HL-60/S4 treated with phorbol 12-myristate 13-acetate at 8.2 ng/mL for 4 days and 3 days (cell line): Measurements from ENCODE around the gene SSX2IP.
"Not testable (repeated sequence)": the region's sequence is repeated elsewhere in the genome, so short reads cannot be mapped to it uniquely, and the experiment has no call there.

ENCODE experiments used
- in situ Hi-C: fragments of 300-500 bp; cut with MboI; formaldehyde crosslinking; loops from 2 replicates; pipeline ENCODE4 v1.15.0; 2022; ENCODE audit warnings: low sequenced_read_pairs

SSX2IP gene

GRCh38 chr1:84620720-84621313 is 69.4 kb downstream of the SSX2IP start:
- in situ Hi-C loops, result loop anchor here (25.0 kb wide), 2 partner anchors 184 to 484 kb away; partner anchors contain the start of gene PRKACB

- in situ Hi-C loops, result loop anchor here (25.0 kb wide), 2 partner anchors 182 to 482 kb away; partner anchors contain the start of gene PRKACB
These were observed 70.7 kb downstream of the SSX2IP start for GRCh38 chr1:84619383-84620102.

- in situ Hi-C loops, result loop anchor here (25.0 kb wide), 2 partner anchors 180 to 480 kb away; partner anchors contain the start of gene PRKACB
These were observed 72.9 kb downstream of the SSX2IP start for GRCh38 chr1:84617349-84617748.

GRCh38 chr1:84615790-84616189 is 74.5 kb downstream of the SSX2IP start:
- in situ Hi-C loops, result loop anchor here (25.0 kb wide), 2 partner anchors 178 to 478 kb away; partner anchors contain the start of gene PRKACB

GRCh38 chr1:84613887-84614286 is 76.4 kb downstream of the SSX2IP start:
- in situ Hi-C loops, result loop anchor here (25.0 kb wide), 2 partner anchors 177 to 477 kb away; partner anchors contain the start of gene PRKACB

- in situ Hi-C loops, result loop anchor here (25.0 kb wide), 2 partner anchors 176 to 476 kb away; partner anchors contain the start of gene PRKACB
These were observed 77.2 kb downstream of the SSX2IP start for GRCh38 chr1:84613026-84613425.

GRCh38 chr1:84611796-84612195 is 78.5 kb downstream of the SSX2IP start:
- in situ Hi-C loops, result loop anchor here (25.0 kb wide), 2 partner anchors 174 to 474 kb away; partner anchors contain the start of gene PRKACB

GRCh38 chr1:84611091-84611490 is 79.2 kb downstream of the SSX2IP start:
- in situ Hi-C loops, result loop anchor here (25.0 kb wide), 2 partner anchors 174 to 474 kb away; partner anchors contain the start of gene PRKACB

- in situ Hi-C loops, result loop anchor here (25.0 kb wide), 2 partner anchors 170 to 470 kb away; partner anchors contain the start of gene PRKACB
These were observed 83.3 kb downstream of the SSX2IP start for GRCh38 chr1:84606977-84607376.

GRCh38 chr1:84605157-84605556 is 85.1 kb downstream of the SSX2IP start:
- in situ Hi-C loops, result loop anchor here (25.0 kb wide), 2 partner anchors 168 to 468 kb away; partner anchors contain the start of gene PRKACB

GRCh38 chr1:84603941-84604830 is 86.1 kb downstream of the SSX2IP start:
- in situ Hi-C loops, result loop anchor here (25.0 kb wide), 2 partner anchors 167 to 467 kb away; partner anchors contain the start of gene PRKACB

GRCh38 chr1:84603223-84603622 is 87.0 kb downstream of the SSX2IP start:
- in situ Hi-C loops, result loop anchor here (25.0 kb wide), 2 partner anchors 166 to 466 kb away; partner anchors contain the start of gene PRKACB

- in situ Hi-C loops, result loop anchor here (25.0 kb wide), 2 partner anchors 163 to 463 kb away; partner anchors contain the start of gene PRKACB
These were observed 89.5 kb downstream of the SSX2IP start for GRCh38 chr1:84600796-84601195.

- in situ Hi-C loops, result no loop called here
These were observed 91.2 kb downstream of the SSX2IP start for GRCh38 chr1:84598846-84599741.

- in situ Hi-C loops, result no loop called here
These were observed 91.8 kb downstream of the SSX2IP start for GRCh38 chr1:84598418-84598817.

GRCh38 chr1:84597011-84597410 is 93.2 kb downstream of the SSX2IP start:
- in situ Hi-C loops, result no loop called here

- in situ Hi-C loops, result not testable (repeated sequence)
These were observed 95.3 kb downstream of the SSX2IP start for GRCh38 chr1:84594959-84595358.
